ENCODE results near the gene GAK. TPM values are rescaled to one million over a fixed set of nuclear protein-coding genes. Genes with fewer than 3 reads are reported as not detected.

The GAK gene
- total RNA-seq, 2 experiments from 2014 or later, result 97.0 to 101 TPM

DNA sequence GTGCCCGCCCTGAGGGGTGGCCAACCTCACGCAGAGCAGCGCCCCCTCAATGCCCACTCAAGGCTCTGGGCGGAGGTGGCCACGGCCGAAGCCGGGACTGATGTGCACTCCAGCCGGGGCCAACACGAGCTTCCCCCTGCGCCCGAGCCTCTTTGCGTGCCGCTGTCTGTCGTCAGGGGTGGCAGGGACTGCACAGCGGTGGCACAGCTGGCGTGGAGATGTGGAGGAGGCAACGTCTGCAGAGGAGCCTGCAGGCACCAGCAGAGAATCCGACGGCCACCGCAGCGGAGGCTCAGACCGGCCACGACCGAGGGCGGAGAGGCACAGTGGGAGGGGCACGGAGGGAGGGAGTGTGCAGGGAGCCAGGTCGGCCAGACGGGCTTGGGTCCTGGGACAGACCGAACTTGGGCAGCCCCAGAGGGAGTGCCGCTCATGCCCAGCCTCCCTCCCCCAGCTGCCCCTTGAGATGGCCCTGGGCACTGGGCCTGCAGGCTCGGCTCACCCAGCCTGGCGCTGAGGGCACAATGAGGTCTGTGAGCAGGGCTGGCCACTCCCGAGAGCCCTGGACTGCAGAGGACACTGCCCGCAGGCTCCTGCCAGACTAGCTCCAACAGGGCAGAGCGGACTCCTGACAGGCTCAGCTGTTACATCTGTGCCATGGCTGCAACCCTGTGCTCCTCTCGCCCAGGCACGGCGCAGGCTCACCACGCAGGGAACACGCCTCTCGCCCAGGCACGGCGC lies 59.7 kb downstream of the GAK start:
- CTCF ChIA-PET, result no interaction called here
- H3K27me3 Mint-ChIP-seq, result no peaks in the 10 kb centered on the region
- peaks cover 2% of the 10 kb centered on the region for H3K4me1 Mint-ChIP-seq (ENCODE audit: low read depth)
- DNase-seq, result no peak
- intact Hi-C loops (cut with micrococcal nuclease), result no loop called here
- no peaks in the 10 kb centered on the region for H3K9me3 Mint-ChIP-seq
- H3K4me3 Mint-ChIP-seq, result no peak overlapping the region
- POLR2A ChIA-PET, result no interaction called here
- H3K36me3 Mint-ChIP-seq, result peaks cover 33% of the 10 kb centered on the region
- no peak overlapping the region for H3K27ac Mint-ChIP-seq

DNA sequence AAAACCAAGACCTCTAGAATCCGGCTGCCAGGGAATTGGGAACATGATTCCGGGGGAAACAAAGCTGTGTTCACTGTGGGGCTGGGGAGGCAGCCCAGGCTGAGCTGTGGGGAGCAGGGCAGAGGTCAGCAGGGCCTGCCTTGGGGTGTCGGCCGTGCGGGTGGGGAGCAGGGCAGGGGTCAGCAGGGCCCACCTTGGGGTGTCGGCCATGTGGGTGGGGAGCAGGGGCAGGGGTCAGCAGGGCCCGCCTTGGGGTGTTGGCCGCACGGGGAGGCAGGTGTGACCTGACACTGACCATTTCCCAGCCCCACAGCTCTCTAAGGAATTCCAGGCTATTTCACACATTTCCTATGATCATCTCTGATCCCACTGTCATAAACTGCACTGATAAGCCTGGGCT lies 60.6 kb downstream of the GAK start:
- CTCF ChIA-PET, result no interaction called here
- DNase-seq, result no peak
- Mint-ChIP-seq H3K27ac (no peak overlapping the region), H3K36me3 (peaks cover 24% of the 10 kb centered on the region), H3K27me3 (no peaks in the 10 kb centered on the region), H3K4me3 (no peak overlapping the region), H3K4me1 (ENCODE audit: low read depth) (no peaks in the 10 kb centered on the region), H3K9me3 (no peaks in the 10 kb centered on the region)
- POLR2A ChIA-PET, result no interaction called here
- intact Hi-C loops (cut with micrococcal nuclease), result no loop called here

DNA sequence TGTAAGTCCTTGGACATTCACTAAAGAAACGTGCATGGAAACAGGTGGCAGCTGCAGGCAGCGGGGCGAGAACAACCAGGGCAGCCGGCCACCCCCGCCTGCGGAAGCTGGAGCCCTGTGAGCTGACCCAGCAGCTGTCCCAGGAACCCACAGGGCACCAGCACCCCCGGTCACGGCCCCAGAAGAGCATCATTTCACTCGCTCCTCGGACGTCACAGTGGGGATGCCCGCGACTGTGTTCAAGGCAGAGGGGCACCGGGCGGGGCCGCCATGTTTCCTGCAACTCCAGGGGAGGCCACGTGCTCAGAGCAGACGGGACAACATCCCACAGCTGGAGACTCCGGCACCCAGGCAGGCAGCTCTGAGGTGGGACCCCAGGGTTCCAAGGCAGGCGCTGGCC lies 61.2 kb downstream of the GAK start:
- POLR2A ChIA-PET, result no interaction called here
- no peak overlapping the region for H3K4me3 Mint-ChIP-seq
- no peaks in the 10 kb centered on the region for H3K9me3 Mint-ChIP-seq
- no peak for DNase-seq
- H3K27me3 Mint-ChIP-seq, result no peaks in the 10 kb centered on the region
- H3K36me3 Mint-ChIP-seq, result peaks cover 22% of the 10 kb centered on the region
- no peaks in the 10 kb centered on the region for H3K4me1 Mint-ChIP-seq (ENCODE audit: low read depth)
- intact Hi-C loops (cut with micrococcal nuclease), result no loop called here
- H3K27ac Mint-ChIP-seq, result no peak overlapping the region
- CTCF ChIA-PET, result no interaction called here

DNA sequence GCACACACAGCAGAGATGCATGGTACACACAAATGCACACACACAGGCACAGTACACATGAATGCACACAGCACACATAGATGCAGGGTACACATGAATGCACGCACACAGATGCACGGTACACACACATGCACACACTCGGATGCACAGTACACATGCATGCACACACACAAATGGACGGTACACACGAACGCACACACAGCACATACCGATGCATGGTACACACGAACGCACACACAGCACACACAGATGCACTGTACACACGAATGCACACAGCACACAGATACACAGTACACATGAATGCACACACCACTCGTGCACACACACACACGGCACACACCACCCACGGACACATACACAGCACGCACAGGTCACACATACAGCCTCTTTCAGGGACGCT lies 62.3 kb downstream of the GAK start:
- Mint-ChIP-seq H3K9me3 (no peaks in the 10 kb centered on the region), H3K4me3 (no peak overlapping the region), H3K36me3 (peaks cover 20% of the 10 kb centered on the region), H3K27ac (no peak overlapping the region), H3K4me1 (ENCODE audit: low read depth) (no peaks in the 10 kb centered on the region), H3K27me3 (no peaks in the 10 kb centered on the region)
- no peak for DNase-seq
- ChIA-PET CTCF (no interaction called here), POLR2A (no interaction called here)
- intact Hi-C loops (cut with micrococcal nuclease), result no loop called here

DNA sequence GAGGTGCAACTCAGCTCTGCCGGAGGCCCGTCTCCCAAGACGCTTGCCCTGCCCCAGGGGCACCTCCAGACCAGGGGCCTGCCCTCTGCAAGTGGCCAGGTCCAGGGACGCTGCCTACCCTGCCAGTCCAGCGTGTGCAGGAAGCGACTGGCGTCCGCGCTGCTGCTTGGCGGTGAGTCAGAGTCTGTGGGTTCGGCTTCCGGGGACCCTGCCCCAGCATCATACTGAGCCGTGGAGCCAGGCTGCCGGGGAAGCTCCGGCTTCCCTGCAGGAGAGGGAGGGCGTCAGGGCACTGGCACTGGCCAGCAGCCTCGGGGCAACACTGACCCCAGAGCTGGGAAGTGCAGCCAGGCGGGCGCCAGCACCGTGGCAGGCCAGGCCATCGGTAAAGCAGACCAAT lies 63.7 kb downstream of the GAK start:
- intact Hi-C loops (cut with micrococcal nuclease), result no loop called here
- CTCF ChIA-PET, result no interaction called here
- POLR2A ChIA-PET, result no interaction called here

DNA sequence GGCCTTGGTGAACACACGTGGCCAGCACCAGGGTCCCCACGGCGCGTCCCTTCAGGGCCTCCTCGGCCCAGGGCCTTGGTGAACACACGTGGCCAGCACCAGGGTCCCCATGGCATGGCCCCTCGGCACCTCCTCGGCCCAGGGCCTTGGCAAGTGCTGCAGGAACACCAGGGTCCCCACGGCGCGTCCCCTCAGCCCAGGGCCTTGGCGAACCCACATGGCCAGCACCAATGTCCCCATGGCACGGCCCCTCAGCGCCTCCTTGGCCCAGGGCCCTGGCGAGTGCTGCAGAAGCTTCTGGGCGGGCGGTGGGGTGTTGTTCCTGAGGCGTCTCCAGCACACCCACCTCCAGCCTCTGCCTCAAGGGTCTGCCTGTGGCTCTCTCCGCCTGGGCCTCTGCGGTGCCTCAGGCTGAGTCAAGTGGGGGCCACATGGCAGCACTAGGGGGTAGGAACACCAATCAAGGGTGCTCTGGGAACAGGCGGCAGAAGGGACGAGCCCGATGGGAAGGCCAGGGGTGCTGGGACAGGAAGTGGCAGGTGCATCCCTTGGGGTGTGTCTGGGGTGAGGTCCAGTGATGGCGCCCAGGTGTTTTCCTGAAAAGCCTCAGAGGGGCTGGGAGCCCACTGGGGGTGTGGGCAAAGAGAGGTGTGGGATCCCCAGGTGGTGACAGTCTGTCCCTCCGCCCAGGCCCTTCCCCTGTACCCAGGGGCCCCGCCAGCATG lies 64.4 kb downstream of the GAK start:
- CTCF ChIA-PET, result no interaction called here
- intact Hi-C loops (cut with micrococcal nuclease), result no loop called here
- Mint-ChIP-seq H3K4me3 (no peak overlapping the region), H3K27me3 (no peaks in the 10 kb centered on the region), H3K27ac (no peak overlapping the region), H3K9me3 (no peaks in the 10 kb centered on the region), H3K4me1 (ENCODE audit: low read depth) (no peaks in the 10 kb centered on the region), H3K36me3 (peaks cover 21% of the 10 kb centered on the region)
- POLR2A ChIA-PET, result no interaction called here
- DNase-seq, result no peak

More for the DNA sequence above, 63.7 kb downstream of the GAK start:
- H3K9me3 Mint-ChIP-seq, result no peaks in the 10 kb centered on the region
- H3K4me1 Mint-ChIP-seq (ENCODE audit: low read depth), result no peaks in the 10 kb centered on the region
- no peak overlapping the region for H3K27ac Mint-ChIP-seq
- DNase-seq, result no peak
- no peak overlapping the region for H3K4me3 Mint-ChIP-seq
- H3K36me3 Mint-ChIP-seq, result peaks cover 19% of the 10 kb centered on the region
- H3K27me3 Mint-ChIP-seq, result no peaks in the 10 kb centered on the region

DNA sequence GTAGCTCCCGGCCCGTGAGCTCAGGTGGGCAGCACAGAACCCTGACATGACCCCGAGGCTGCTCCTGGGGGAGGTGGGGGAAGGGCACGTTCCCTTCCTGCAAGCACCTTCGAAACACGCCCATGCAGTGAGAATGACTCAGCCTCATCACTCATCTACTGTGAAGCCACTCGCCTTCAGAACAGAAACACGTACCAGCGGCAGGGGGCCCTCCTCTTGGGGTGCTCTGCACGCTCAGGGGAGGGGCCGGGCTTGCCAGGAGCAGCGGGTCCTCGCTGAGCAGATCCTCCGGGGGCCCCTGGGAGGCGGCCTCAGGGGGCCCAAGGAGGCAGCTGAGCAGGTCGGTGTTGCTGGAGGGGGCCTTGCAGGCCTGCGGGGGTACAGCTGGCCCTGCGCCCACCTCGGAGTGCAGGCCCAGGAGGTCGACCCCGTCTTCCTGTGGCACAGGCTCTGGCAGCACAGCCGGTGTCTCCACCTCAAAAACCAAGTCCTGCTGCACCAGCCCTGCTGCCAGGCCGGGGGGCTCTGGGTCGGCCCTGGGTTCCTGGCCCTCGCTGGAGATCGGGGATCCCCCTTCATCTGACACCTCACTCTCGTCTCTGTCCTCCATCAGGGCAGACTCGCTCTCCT lies 65.2 kb downstream of the GAK start:
- Mint-ChIP-seq H3K36me3 (peaks cover 25% of the 10 kb centered on the region), H3K4me3 (no peak overlapping the region), H3K4me1 (ENCODE audit: low read depth) (no peaks in the 10 kb centered on the region), H3K27me3 (no peaks in the 10 kb centered on the region), H3K9me3 (no peaks in the 10 kb centered on the region), H3K27ac (no peak overlapping the region)
- intact Hi-C loops (cut with micrococcal nuclease), result no loop called here
- CTCF ChIA-PET, result interaction anchor here (0.9 kb wide), 1 partner anchor 124 kb away, joined by 3 read pairs; no protein-coding TSS in a partner anchor
- POLR2A ChIA-PET, result no interaction called here
- DNase-seq, result peak; percentile 48

DNA sequence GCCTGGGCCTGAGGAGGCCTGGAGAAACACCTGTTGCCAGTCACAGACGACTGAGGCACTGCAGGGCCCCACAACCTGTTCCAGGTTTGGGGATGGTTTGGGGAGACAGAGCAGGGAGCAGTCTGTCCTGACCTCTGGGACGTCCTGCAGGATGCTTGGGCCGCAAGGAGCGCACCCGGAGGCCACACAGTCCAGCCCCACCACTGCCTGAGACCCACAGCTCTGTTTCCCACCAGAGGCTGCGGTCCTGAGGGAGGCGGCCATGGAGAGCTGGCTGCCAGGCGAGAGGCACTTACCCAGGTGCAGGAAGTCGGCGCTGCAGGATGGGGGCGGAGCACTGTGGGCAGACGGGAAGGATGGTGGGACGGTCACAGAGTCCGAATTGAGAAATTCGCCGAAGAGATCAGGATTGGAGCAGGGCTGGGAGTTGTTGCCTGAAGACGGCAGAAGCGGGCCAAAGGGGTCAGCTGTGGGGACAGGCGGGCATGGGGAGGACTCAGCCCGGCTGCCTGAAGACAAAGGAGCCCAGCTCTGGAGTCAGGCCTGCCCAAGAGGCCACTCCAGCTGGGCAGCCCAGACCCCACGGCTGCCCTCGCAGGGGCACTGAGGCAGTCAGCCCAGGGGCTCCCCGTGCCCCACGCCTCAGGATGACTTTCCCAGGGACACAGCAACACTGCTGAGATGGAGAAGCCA lies 65.9 kb downstream of the GAK start:
- CTCF ChIA-PET, result interaction anchor here (0.9 kb wide), 1 partner anchor 124 kb away, joined by 3 read pairs; no protein-coding TSS in a partner anchor
- no peak for DNase-seq
- no peaks in the 10 kb centered on the region for H3K9me3 Mint-ChIP-seq
- peaks cover 30% of the 10 kb centered on the region for H3K36me3 Mint-ChIP-seq
- H3K4me1 Mint-ChIP-seq (ENCODE audit: low read depth), result no peaks in the 10 kb centered on the region
- intact Hi-C loops (cut with micrococcal nuclease), result no loop called here
- POLR2A ChIA-PET, result no interaction called here
- H3K27me3 Mint-ChIP-seq, result no peaks in the 10 kb centered on the region
- no peak overlapping the region for H3K27ac Mint-ChIP-seq
- H3K4me3 Mint-ChIP-seq, result no peak overlapping the region

DNA sequence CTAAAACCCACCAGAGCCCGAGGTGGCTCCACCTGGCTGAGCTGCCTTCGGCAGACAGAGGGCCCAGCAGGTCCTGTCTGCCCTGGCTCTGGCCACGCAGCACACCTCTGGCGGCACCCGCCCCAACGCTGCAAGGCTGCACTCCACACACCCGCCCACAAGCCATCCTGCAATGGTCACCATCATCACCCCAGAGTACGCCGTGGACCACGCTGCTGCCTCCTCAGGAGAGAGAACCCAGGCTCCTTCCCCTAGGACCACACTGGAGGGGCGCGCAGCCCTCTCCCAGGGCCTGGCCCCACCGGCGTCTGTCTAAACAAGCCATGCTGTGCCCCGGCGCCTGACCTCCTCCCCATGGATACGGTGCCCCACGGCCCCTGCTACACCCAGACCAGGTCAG lies 66.5 kb downstream of the GAK start:
- ChIA-PET CTCF (no interaction called here), POLR2A (no interaction called here)
- intact Hi-C loops (cut with micrococcal nuclease), result no loop called here
- DNase-seq, result no peak
- Mint-ChIP-seq H3K27ac (no peak overlapping the region), H3K27me3 (no peaks in the 10 kb centered on the region), H3K9me3 (no peaks in the 10 kb centered on the region), H3K4me1 (ENCODE audit: low read depth) (no peaks in the 10 kb centered on the region), H3K36me3 (peaks cover 34% of the 10 kb centered on the region), H3K4me3 (no peak overlapping the region)

DNA sequence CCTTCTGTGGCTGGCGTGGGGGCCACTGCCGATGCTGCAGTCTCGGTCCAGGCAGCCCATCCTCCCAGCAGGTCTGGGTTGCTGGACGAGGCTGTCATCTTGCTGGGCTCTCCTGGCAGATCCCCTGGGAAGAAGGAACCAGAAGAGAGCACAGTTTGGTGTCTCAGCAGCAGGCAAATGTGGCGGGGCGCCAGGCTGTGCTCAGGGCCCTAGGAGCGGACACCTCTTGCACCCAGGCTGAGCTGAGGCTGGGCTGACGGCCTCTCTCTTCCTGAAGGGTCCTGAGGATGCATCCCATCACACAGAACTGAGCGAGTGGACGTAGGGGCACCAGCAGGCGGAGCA lies 67.0 kb downstream of the GAK start:
- ChIA-PET CTCF (no interaction called here), POLR2A (no interaction called here)
- no peaks in the 10 kb centered on the region for H3K27me3 Mint-ChIP-seq
- H3K36me3 Mint-ChIP-seq, result peaks cover 34% of the 10 kb centered on the region
- no peak overlapping the region for H3K27ac Mint-ChIP-seq
- H3K4me1 Mint-ChIP-seq (ENCODE audit: low read depth), result no peaks in the 10 kb centered on the region
- intact Hi-C loops (cut with micrococcal nuclease), result no loop called here
- DNase-seq, result no peak
- H3K4me3 Mint-ChIP-seq, result no peak overlapping the region
- H3K9me3 Mint-ChIP-seq, result no peaks in the 10 kb centered on the region

DNA sequence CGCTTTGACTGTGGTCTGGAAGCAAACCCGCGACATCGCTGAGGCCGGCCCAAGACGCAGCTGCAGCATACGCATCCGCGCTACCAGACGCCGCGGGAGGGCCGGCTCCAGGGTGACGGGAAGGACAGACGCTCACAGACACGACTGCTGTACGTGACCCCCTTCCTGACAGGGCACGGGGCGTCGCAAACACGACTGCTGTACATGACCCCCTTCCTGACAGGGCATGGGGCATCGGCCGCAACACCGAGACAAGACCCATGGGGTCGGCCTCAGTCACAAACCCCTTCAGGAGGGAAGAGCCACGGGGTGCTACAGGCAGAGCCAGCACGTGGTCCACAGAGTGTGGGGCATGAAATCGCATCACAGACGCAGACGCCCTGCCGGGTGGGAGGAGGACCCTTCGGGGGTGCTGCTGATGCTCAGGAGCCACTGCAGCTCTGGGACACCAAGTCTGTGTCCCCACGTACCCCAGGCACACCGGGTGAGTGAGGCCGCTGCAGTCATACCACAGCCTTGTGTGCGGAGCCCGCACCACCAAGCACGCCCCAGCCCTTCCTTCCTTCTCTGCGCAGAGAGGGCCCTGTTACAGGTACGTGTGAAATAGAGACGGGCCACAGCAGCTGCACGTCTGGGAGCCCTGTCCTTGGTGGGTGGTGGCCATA lies 67.5 kb downstream of the GAK start:
- Mint-ChIP-seq H3K9me3 (no peaks in the 10 kb centered on the region), H3K27ac (no peak overlapping the region), H3K4me3 (no peak overlapping the region), H3K36me3 (peaks cover 31% of the 10 kb centered on the region), H3K27me3 (no peaks in the 10 kb centered on the region), H3K4me1 (ENCODE audit: low read depth) (no peaks in the 10 kb centered on the region)
- DNase-seq, result no peak
- intact Hi-C loops (cut with micrococcal nuclease), result no loop called here
- ChIA-PET CTCF (no interaction called here), POLR2A (no interaction called here)

DNA sequence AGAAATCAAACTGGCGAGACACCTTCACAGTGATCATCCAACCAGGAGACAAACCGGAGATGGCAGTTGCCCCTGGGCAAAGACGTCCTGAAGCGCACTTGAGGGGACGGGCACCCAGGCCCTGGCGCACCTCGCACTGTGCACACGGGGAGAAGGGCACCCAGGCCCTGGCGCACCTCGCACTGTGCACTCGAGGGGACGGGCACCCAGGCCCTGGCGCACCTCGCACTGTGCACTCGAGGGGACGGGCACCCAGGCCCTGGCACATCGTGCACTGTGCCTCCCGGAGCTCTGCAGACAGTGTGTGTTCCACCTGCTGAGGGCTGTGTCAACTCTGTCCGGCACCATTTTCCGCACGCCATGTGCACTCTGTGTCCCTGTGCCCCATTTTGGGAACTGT lies 71.6 kb downstream of the GAK start:
- DNase-seq, result no peak
- ChIA-PET POLR2A (no interaction called here), CTCF (interaction anchor here (1.1 kb wide), 1 partner anchor 71 kb away, joined by 3 read pairs; the partner anchor contains the start of genes GAK and TMEM175)
- no peaks in the 10 kb centered on the region for H3K9me3 Mint-ChIP-seq
- H3K36me3 Mint-ChIP-seq, result peaks cover 50% of the 10 kb centered on the region
- no peak overlapping the region for H3K27ac Mint-ChIP-seq
- no peaks in the 10 kb centered on the region for H3K27me3 Mint-ChIP-seq
- H3K4me1 Mint-ChIP-seq (ENCODE audit: low read depth), result no peaks in the 10 kb centered on the region
- intact Hi-C loops (cut with micrococcal nuclease), result no loop called here
- no peak overlapping the region for H3K4me3 Mint-ChIP-seq

All from activated CD4-positive, alpha-beta memory T cell treated with anti-CD3 and anti-CD28 coated beads for 36 hours (primary cell).